Breast epithelium (tissue), 3 donors: ENCODE results near the gene TMEM139.

ENCODE experiments used
- POLR2A ChIP-seq: fragments of 450-650 bp; IDR thresholded peaks from one replicate; pipeline ENCODE4 v1.6.1; 2016; ENCODE audit warnings: antibody characterized with exemption, mild to moderate bottlenecking, moderate library complexity
- TF ChIP-seq, protein P1 (sequence below), 3 donors: fragments of 450-650 bp; IDR thresholded peaks; one replicate each; pipeline ENCODE4 v1.5.1; 2016 to 2017; ENCODE audit warnings: antibody characterized with exemption in 3 of 3, mild to moderate bottlenecking in 3 of 3, moderate library complexity in 3 of 3

DNA sequence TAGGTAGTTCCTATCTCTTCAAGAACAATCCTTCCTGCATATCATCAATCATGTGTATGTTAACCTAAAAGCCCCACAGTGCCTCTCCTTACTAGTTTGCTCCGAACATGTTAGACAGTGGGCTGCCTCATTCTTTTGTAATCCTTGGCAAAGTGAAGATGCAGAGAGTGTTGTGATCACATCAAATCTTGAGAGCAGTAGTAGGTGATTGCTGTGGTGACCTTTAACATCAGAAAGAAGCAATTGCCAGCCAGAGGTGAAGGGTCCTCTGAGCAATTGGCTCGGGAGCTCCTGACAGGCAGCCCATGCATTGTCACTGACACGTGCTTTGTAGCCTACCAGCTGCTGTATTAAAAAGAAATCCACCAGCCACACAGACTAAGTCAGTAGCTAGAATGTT, 41.1 kb upstream of the TMEM139 start:
- TF ChIP-seq, protein P1, sequence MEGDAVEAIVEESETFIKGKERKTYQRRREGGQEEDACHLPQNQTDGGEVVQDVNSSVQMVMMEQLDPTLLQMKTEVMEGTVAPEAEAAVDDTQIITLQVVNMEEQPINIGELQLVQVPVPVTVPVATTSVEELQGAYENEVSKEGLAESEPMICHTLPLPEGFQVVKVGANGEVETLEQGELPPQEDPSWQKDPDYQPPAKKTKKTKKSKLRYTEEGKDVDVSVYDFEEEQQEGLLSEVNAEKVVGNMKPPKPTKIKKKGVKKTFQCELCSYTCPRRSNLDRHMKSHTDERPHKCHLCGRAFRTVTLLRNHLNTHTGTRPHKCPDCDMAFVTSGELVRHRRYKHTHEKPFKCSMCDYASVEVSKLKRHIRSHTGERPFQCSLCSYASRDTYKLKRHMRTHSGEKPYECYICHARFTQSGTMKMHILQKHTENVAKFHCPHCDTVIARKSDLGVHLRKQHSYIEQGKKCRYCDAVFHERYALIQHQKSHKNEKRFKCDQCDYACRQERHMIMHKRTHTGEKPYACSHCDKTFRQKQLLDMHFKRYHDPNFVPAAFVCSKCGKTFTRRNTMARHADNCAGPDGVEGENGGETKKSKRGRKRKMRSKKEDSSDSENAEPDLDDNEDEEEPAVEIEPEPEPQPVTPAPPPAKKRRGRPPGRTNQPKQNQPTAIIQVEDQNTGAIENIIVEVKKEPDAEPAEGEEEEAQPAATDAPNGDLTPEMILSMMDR (IDR thresholded peaks at IDR 0.05), result no peak
- no peak for TF ChIP-seq POLR2A
